ENCODE data around the gene SARDH. TPM values are rescaled to one million over a fixed set of nuclear protein-coding genes. Genes with fewer than 3 reads are reported as not detected.

The SARDH gene
- total and polyA plus RNA-seq, 4 donors, result 0.84 to 3.0 (median 2.0) TPM; not detected in 1

Other genes starting within 250 kb of the SARDH start
- not detected for gene MYMK, start 213.4 kb downstream of the SARDH start, total RNA-seq
- not detected for gene MYMK, start 213.4 kb downstream of the SARDH start, polyA plus RNA-seq
- gene ADAMTSL2, start 203.6 kb downstream of the SARDH start, total RNA-seq, result 10 to 100 TPM in 1 of 2 donors, 1 to 10 TPM in 1; 1.9 to 20.9 TPM
- under 1 TPM in 1 of 2 donors, not detected in 1; 0.38 TPM for gene ADAMTSL2, start 203.6 kb downstream of the SARDH start, polyA plus RNA-seq
- not detected for gene FAM163B, start 129.0 kb downstream of the SARDH start, total RNA-seq
- gene FAM163B, start 129.0 kb downstream of the SARDH start, polyA plus RNA-seq, result not detected
- gene DBH, start 102.0 kb downstream of the SARDH start, total RNA-seq, result not detected
- gene DBH, start 102.0 kb downstream of the SARDH start, polyA plus RNA-seq, result not detected

All from aorta (tissue), 4 donors.